WTC11 (cell line): ENCODE measurements around the gene NDUFA11.
A peak's percentile ranks its signal among the peaks of the same experiment; 100 is the strongest.

Source experiments
- CBFB ChIP-seq: sonication (generic); formaldehyde crosslinking; IDR thresholded peaks from 2 replicates; pipeline ENCODE4 v1.8.1; 2022; ENCODE audit warnings: mild to moderate bottlenecking, low read depth, missing genetic modification reagents
- CREB1 ChIP-seq: sonication (generic); formaldehyde crosslinking; IDR thresholded peaks from 2 replicates; pipeline ENCODE4 v1.8.0; 2023; ENCODE audit warnings: mild to moderate bottlenecking, missing genetic modification reagents
- CTCF ChIP-seq: fragments of 200-600 bp; IDR thresholded peaks from 2 replicates; pipeline ENCODE4 v1.8.0; 2022; ENCODE audit warnings: antibody characterized with exemption
- HMGXB4 ChIP-seq: sonication (generic); formaldehyde crosslinking; IDR thresholded peaks from 2 replicates; pipeline ENCODE4 v1.8.1; 2023; ENCODE audit warnings: mild to moderate bottlenecking, moderate library complexity, missing genetic modification reagents
- IRF1 ChIP-seq: sonication (generic); formaldehyde crosslinking; IDR thresholded peaks from 2 replicates; pipeline ENCODE4 v1.8.0; 2023; ENCODE audit warnings: missing genetic modification reagents
- MAX ChIP-seq: sonication (generic); formaldehyde crosslinking; IDR thresholded peaks from 2 replicates; pipeline ENCODE4 v1.8.0; 2022; ENCODE audit warnings: mild to moderate bottlenecking, missing genetic modification reagents
- MLX ChIP-seq: sonication (generic); formaldehyde crosslinking; IDR thresholded peaks from 2 replicates; pipeline ENCODE4 v1.8.1; 2023; ENCODE audit warnings: mild to moderate bottlenecking, missing genetic modification reagents, moderate library complexity
- NR2C2 ChIP-seq: sonication (generic); formaldehyde crosslinking; IDR thresholded peaks from 2 replicates; pipeline ENCODE4 v1.8.0; 2022; ENCODE audit warnings: mild to moderate bottlenecking, missing genetic modification reagents
- SP1 ChIP-seq: sonication (generic); formaldehyde crosslinking; conservative IDR thresholded peaks from 2 replicates; pipeline ENCODE4 v1.8.1; 2022; ENCODE audit warnings: missing genetic modification reagents
- USF1 ChIP-seq: sonication (generic); formaldehyde crosslinking; IDR thresholded peaks from 2 replicates; pipeline ENCODE4 v1.8.0; 2022; ENCODE audit warnings: mild to moderate bottlenecking, missing genetic modification reagents

- no peak for TF ChIP-seq MAX (CRISPR knock-in tag)
- TF ChIP-seq CTCF: peak; percentile 41
- no peak for TF ChIP-seq MLX (CRISPR knock-in tag)
- TF ChIP-seq SP1 (CRISPR knock-in tag): 0 out of 2 replicates have a peak, but pooled peaks have one; percentile 22
- no peak for TF ChIP-seq NR2C2
- TF ChIP-seq CBFB: no peak
- no peak for TF ChIP-seq USF1 (CRISPR knock-in tag)
- no peak for TF ChIP-seq IRF1 (CRISPR knock-in tag)
- no peak for TF ChIP-seq HMGXB4 (CRISPR knock-in tag)
- TF ChIP-seq CREB1 (CRISPR knock-in tag): no peak
These were observed 11.4 kb downstream of the NDUFA11 start for GRCh38 chr19:5891938-5892771.
